Thoracic aorta (tissue), 2 donors: ENCODE results near the gene HMGCL. TPM values are rescaled to one million over a fixed set of nuclear protein-coding genes. Genes with fewer than 3 reads are reported as not detected.

Experiments
- ATAC-seq: fragments of 150-250 bp; one replicate; pipeline ENCODE4 v1.8.0; 2017; ENCODE audit warnings: low read depth; ENCODE audit not compliant: insufficient number of reproducible peaks, low FRiP score
- DNase-seq: peaks from one replicate; pipeline ENCODE4 v3.0.0-alpha.2; 2020; ENCODE audit warnings: low spot score
- H3K27ac ChIP-seq, 2 donors: fragments of 200-600 bp; sonication (generic); 1 replicate in 1 of 2; 2 replicates in 1 of 2; pipeline ENCODE4 v1.5.1; 2016; ENCODE audit warnings: mild to moderate bottlenecking in 2 of 2, moderate library complexity in 2 of 2
- H3K27me3 ChIP-seq: fragments of 200-600 bp; sonication (generic); replicated peaks from 2 replicates; pipeline ENCODE4 v1.6.0; 2016; ENCODE audit warnings: mild to moderate bottlenecking; ENCODE audit not compliant: insufficient read depth
- H3K36me3 ChIP-seq: fragments of 200-600 bp; sonication (generic); one replicate; pipeline ENCODE4 v1.5.1; 2016
- H3K4me1 ChIP-seq, 2 donors: fragments of 200-600 bp; sonication (generic); 1 replicate in 1 of 2; 2 replicates in 1 of 2; pipeline versions ENCODE4 v1.5.1 to v1.6.0; 2016; ENCODE audit warnings: low read depth in 2 of 2, mild to moderate bottlenecking in 1 of 2; ENCODE audit not compliant: control insufficient read depth in 1 of 2
- H3K4me3 ChIP-seq: fragments of 200-600 bp; sonication (generic); 2 replicates; pipeline ENCODE4 v1.5.1; 2016; ENCODE audit warnings: mild to moderate bottlenecking
- H3K9me3 ChIP-seq: fragments of 200-600 bp; sonication (generic); 2 replicates; pipeline ENCODE4 v1.5.1; 2016
- total RNA-seq, 2 donors: library from RNA; depleted of rRNA; stranded (reverse); fragments of >200 nt; gene quantifications; one replicate each; pipeline versions ENCODE4 v1.1.0 to v1.2.3, GENCODE V29; 2016
- TF ChIP-seq, protein P1 (sequence below): fragments of 200-600 bp; sonication (generic); IDR thresholded peaks from one replicate; pipeline ENCODE4 v1.5.1; 2019; ENCODE audit warnings: antibody characterized with exemption

The HMGCL gene
- total RNA-seq, 2 donors from 2014 or later, result 27.6 to 31.7 TPM

DNA sequence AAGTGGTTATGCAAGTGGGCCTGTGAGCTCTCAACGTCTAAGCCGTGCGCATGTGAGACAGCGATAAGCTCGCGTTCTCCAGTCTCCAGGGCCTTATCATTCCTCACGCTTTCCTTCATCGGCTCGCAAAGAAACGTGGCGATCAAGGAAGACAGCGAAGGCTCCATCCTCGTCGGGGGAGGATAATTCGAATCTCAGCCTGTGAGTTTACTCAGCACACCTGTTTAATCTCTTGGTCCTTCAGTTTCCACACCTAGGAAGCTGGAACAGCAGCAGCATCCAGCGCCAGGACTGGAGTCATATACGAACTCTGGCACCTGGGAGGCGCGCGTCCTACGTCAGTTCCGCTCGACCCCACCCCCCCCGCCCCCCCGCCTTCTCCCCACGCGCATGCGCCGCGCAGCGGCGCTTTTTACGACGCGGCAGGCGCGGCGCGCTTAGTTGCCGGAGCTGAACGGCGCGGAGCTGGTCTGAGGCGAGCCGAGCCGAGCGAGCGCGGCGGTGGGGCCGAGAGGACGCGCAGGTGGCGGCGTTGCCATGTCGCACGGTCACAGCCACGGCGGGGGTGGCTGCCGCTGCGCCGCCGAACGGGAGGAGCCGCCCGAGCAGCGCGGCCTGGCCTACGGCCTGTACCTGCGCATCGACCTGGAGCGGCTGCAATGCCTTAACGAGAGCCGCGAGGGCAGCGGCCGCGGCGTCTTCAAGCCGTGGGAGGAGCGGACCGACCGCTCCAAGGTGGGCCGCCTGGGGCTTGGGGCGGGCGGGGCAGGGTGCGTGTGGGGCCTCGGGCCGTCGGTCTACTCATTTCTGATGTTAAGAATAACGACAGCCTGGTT is 47.0 kb downstream of the HMGCL start, which contains the start of gene PITHD1:
Gene PITHD1 (plus strand): TSS at position 440 of the 836 bp plus-strand sequence. CDS start 98 bp downstream, at position 538.
- Histone ChIP-seq H3K4me3 (peak within 1 kb of the TSS; percentile 95), H3K27ac (peak within 1 kb of the TSS; percentile 74 to 93), H3K9me3 (no peaks in the 10 kb centered on the region), H3K27me3 (no peaks in the 10 kb centered on the region), H3K36me3 (no peaks in the 10 kb centered on the region), H3K4me1 (peaks cover 14 to 21% of the 10 kb centered on the region in 2 donors)
- DNase-seq, result no peak
- TF ChIP-seq, protein P1, sequence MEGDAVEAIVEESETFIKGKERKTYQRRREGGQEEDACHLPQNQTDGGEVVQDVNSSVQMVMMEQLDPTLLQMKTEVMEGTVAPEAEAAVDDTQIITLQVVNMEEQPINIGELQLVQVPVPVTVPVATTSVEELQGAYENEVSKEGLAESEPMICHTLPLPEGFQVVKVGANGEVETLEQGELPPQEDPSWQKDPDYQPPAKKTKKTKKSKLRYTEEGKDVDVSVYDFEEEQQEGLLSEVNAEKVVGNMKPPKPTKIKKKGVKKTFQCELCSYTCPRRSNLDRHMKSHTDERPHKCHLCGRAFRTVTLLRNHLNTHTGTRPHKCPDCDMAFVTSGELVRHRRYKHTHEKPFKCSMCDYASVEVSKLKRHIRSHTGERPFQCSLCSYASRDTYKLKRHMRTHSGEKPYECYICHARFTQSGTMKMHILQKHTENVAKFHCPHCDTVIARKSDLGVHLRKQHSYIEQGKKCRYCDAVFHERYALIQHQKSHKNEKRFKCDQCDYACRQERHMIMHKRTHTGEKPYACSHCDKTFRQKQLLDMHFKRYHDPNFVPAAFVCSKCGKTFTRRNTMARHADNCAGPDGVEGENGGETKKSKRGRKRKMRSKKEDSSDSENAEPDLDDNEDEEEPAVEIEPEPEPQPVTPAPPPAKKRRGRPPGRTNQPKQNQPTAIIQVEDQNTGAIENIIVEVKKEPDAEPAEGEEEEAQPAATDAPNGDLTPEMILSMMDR, result no peak
- peak; percentile 71 for ATAC-seq

DNA sequence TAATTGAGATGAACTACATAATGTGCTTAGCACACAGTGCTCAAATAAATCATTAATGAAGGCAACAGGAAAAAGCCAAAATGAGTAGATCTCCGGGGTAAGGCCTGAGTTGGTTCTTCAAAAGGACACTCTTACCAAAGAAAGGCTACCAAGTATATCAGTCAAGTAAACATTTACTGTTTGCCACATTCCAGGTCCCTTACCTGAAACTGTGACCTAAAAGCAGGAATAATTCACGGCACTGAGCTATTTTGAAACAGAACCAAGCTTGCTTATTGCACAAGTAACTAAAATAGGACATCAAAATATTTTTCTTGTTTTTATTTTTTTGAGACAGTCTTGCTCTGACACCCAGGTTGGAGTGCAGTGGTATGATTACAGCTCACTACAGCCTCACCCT is 49.0 kb downstream of the HMGCL start:
- Histone ChIP-seq H3K9me3 (no peaks in the 10 kb centered on the region), H3K27ac (no peak overlapping the region), H3K36me3 (no peaks in the 10 kb centered on the region), H3K4me1 (peaks cover 14 to 28% of the 10 kb centered on the region in 2 donors), H3K4me3 (no peak overlapping the region), H3K27me3 (no peaks in the 10 kb centered on the region)
- TF ChIP-seq, protein P1, result no peak
- ATAC-seq (no peak), DNase-seq (no peak)

GRCh38 chr1:23774174-23774880 is 50.9 kb downstream of the HMGCL start:
- no peak for ATAC-seq
- H3K27me3 ChIP-seq, result no peaks in the 10 kb centered on the region

DNA sequence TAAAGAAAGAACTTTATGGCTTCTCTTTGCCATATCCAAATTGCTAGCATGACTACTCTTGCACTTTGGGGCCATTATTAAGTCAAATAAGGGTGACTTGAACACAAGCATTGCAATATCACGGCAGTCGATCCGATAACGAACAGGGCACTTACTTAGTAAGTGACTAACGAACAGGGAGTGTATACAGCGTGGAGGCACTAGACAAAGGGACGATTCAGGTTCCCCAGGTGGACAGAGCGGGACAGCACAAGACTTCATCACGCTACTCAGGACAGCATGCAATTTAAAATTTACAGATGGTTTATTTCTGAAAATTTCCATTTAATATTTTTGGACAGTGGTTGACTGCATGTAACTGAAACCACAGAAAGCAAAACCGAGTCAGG is 52.4 kb downstream of the HMGCL start:
- H3K27me3 ChIP-seq, result no peaks in the 10 kb centered on the region
- no peak overlapping the region for H3K27ac ChIP-seq
- peaks cover 2% of the 10 kb centered on the region for H3K36me3 ChIP-seq
- no peak for DNase-seq
- no peak overlapping the region for H3K4me3 ChIP-seq
- no peaks in the 10 kb centered on the region for H3K9me3 ChIP-seq
- TF ChIP-seq, protein P1, result no peak
- no peak for ATAC-seq
- H3K4me1 ChIP-seq, result peaks cover 4 to 14% of the 10 kb centered on the region in 2 donors

More at GRCh38 chr1:23774174-23774880, 50.9 kb downstream of the HMGCL start:
- DNase-seq, result no peak
- TF ChIP-seq, protein P1, result no peak
- Histone ChIP-seq H3K4me1 (peaks cover 10 to 19% of the 10 kb centered on the region in 2 donors), H3K4me3 (no peak overlapping the region), H3K27ac (no peak overlapping the region), H3K9me3 (no peaks in the 10 kb centered on the region), H3K36me3 (peaks cover 2% of the 10 kb centered on the region)
